ENCODE results near the gene CCDC9B. TPM values are rescaled to one million over a fixed set of nuclear protein-coding genes. Genes with fewer than 3 reads are reported as not detected.

Gene CCDC9B
- total RNA-seq, result 21.2 and 39.2 TPM in 2 replicates

DNA sequence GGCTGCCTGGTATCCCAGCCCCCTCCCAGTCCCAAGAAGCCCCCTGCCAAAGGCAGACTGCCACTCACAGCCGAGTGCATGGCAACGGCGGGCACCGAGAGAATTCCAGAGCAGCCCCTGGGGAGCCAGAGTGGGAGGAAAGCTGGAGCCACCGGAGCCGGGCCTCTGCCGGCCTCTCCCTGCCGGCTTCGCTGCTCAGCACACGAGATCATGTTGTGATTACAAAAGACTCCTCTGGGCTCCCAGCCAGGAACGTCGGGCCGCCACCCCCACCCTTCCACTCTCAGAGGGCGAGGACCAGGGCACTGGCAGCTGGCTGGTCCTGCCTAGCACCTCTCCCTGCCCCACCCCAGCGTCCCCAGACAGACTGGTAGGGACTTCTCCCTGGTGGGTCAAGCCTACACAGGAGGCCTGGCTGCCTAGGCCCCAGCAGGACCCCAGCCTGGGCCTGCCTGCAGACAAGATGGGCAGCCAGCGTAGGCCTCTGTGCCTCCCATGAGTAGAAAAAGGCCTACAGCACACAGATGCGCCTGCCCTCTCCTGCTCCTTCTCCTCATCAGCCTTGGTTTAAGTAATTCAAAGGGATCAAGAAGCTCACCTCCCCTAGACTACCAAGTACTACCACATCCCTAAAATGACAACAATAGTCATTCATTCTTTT is at the start of gene CCDC9B:
CCDC9B (minus strand) TSS at position 200 of the 661 bp plus-strand sequence; CDS start at position 80, 120 bp downstream.

DNA sequence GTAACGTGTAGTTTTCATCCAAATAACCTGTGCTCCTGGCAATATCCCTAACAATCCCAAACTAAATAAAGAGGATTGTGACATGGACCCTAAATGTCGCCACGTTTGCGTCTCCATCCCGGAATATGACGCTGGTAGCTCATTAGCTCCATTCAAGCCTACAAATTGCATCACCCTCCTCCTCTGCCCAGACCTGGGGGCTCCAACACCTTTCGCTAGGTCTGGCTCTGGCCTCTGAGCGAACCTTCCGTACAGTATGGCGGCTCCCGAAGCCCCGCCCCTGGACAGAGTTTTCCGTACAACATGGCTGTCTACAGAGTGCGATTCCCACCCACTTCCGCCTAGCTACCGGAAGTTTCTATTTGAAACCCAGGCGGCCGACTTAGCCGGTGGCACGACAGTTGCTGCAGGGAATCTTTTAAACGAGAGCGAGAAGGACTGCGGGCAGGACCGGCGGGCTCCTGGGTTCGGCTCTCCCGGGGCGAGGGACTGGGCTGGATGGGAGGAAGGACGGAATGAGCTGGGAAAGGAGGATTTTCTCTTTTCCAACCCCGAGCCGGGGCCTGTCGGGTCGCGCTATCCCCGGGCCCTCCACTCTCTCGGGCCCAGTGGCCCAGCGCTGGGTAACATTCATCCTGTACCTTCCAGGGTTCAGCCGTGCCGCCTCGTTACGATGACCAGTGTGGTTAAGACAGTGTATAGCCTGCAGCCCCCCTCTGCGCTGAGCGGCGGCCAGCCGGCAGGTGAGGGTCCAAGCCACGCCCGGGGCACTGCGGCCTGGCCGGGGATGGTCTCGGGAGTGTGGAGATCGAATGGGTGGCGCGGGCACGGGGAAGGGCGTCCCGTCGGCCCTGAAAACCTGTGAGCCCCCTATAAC is 42.1 kb upstream of the CCDC9B start, which contains the start of gene KNSTRN:
KNSTRN (plus strand) TSS at position 142 of the 877 bp plus-strand sequence; CDS start at position 257, 115 bp downstream.

DNA sequence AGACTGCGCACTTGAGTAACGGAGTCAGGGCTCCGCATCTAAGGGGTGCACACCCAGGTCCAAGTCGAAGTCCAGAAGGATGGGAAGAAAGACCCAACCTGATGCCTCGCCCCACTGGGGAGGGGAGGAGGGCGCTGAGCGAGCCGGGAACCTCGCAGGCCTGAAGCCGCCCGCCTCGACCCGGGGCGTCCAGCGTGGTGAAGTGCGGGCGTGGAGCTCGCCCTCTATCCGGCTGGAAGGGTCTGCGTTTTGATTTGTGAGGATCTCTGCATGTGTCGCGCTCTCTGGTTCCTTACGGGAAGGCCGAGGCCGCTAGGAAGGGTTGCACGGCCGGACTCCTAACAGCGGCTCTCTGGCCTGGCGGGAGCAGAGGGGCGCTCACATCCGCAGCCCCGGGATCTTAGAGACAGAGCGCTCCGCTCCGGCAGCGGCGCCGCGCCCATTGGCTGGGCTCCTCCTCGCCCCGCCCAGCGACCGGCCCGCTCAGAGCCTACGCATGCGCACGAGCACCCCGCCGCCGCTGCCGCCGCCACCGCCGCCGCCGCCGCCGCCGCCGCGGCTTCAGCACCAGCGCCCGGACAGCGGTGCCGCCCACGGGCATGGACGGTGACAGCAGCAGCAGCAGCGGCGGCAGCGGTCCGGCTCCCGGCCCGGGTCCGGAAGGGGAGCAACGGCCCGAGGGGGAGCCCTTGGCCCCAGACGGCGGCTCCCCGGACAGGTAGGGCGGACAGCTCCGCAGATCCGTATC is 17.2 kb upstream of the CCDC9B start, which contains the start of gene DISP2:
DISP2 (plus strand) TSS at position 497 of the 748 bp plus-strand sequence; CDS start at position 600, 103 bp downstream.

GRCh38 chr15:40323239-40323952 is 17.3 kb downstream of the CCDC9B start, which contains the start of gene INAFM2:
INAFM2 (plus strand) TSS chr15:40323692; CDS start chr15:40324056, 364 bp downstream.

GRCh38 chr15:40307421-40308211 is 33.1 kb downstream of the CCDC9B start, which contains the start of gene PLCB2:
PLCB2 (minus strand) TSS chr15:40307935; CDS start chr15:40307672, 263 bp downstream.

GRCh38 chr15:40282869-40283614 is 57.7 kb downstream of the CCDC9B start, which contains the start of gene ANKRD63:
ANKRD63 (minus strand) TSS chr15:40283064; CDS start chr15:40282586, 478 bp downstream.

Other genes with a start within 250 kb of the CCDC9B start
- gene BMF, start 232.1 kb downstream of the CCDC9B start, total RNA-seq, result 4.8 and 6.4 TPM in 2 replicates
- gene BUB1B, start 179.9 kb downstream of the CCDC9B start, total RNA-seq, result 1.8 and 33.3 TPM in 2 replicates
- gene PAK6, start 101.9 kb downstream of the CCDC9B start, total RNA-seq, result under 0.01 and 0.29 TPM in 2 replicates
- not detected in 2 replicates for gene ANKRD63, start 57.9 kb downstream of the CCDC9B start, total RNA-seq
- gene PLCB2, start 33.0 kb downstream of the CCDC9B start, total RNA-seq, result 0.17 and 0.29 TPM in 2 replicates
- 5.4 and 15.7 TPM in 2 replicates for gene INAFM2, start 17.2 kb downstream of the CCDC9B start, total RNA-seq
- not detected in 2 replicates for gene PHGR1, start 10.1 kb upstream of the CCDC9B start, total RNA-seq
- under 0.01 and 2.2 TPM in 2 replicates for gene DISP2, start 17.3 kb upstream of the CCDC9B start, total RNA-seq
- 12.9 and 81.2 TPM in 2 replicates for gene KNSTRN, start 41.8 kb upstream of the CCDC9B start, total RNA-seq
- 48.1 and 79.6 TPM in 2 replicates for gene IVD, start 64.9 kb upstream of the CCDC9B start, total RNA-seq
- 7.3 and 9.6 TPM in 2 replicates for gene BAHD1, start 100.0 kb upstream of the CCDC9B start, total RNA-seq
- 15.9 and 18.2 TPM in 2 replicates for gene CHST14, start 130.0 kb upstream of the CCDC9B start, total RNA-seq
- 23.7 and 50.4 TPM in 2 replicates for gene CCDC32, start 224.1 kb upstream of the CCDC9B start, total RNA-seq
- gene RPUSD2, start 228.4 kb upstream of the CCDC9B start, total RNA-seq, result 12.6 and 13.2 TPM in 2 replicates